K562 (cell line): ENCODE data around the gene RNU11. TPM values are rescaled to one million over a fixed set of nuclear protein-coding genes. Genes with fewer than 3 reads are reported as not detected.

Experiments used
- CBFB ChIP-seq: sonication (generic); formaldehyde crosslinking; IDR thresholded peaks from 2 replicates; pipeline ENCODE4 v1.4.0; 2020; ENCODE audit warnings: mild to moderate bottlenecking, missing genetic modification reagents
- HOXB6 ChIP-seq: fragments of 250-450 bp; sonication (Bioruptor Pico); IDR thresholded peaks from 2 replicates; pipeline ENCODE4 v1.5.1; 2022; ENCODE audit warnings: mild to moderate bottlenecking, borderline replicate concordance
- MGA ChIP-seq: fragments of 450-650 bp; IDR thresholded peaks from 2 replicates; pipeline ENCODE4 v1.6.1; 2016; ENCODE audit warnings: mild to moderate bottlenecking, moderate library complexity
- NR2C1 ChIP-seq, 2 experiments: fragments of 450-650 bp; IDR thresholded peaks; 2 replicates each; pipeline ENCODE4 v1.6.1; 2017; ENCODE audit warnings: mild to moderate bottlenecking in 2 of 2, antibody characterized with exemption in 1 of 2, inconsistent platforms in 1 of 2, missing compliant biosample characterization in 1 of 2, missing genetic modification characterization in 1 of 2
- PPARD ChIP-seq: fragments of 250-450 bp; sonication (Bioruptor Pico); IDR thresholded peaks from 2 replicates; pipeline ENCODE4 v1.8.0; 2022; ENCODE audit warnings: inconsistent platforms, mild to moderate bottlenecking, moderate library complexity
- PTRF ChIP-seq: fragments of 450-650 bp; IDR thresholded peaks from 2 replicates; pipeline ENCODE4 v1.6.1; 2016; ENCODE audit warnings: mild to moderate bottlenecking, missing genetic modification characterization, missing compliant biosample characterization
- SREBF2 ChIP-seq: sonication (generic); formaldehyde crosslinking; IDR thresholded peaks from 2 replicates; pipeline ENCODE4 v1.4.0; 2020; ENCODE audit warnings: mild to moderate bottlenecking, missing genetic modification reagents
- SRSF3 ChIP-seq: fragments of 200-400 bp; formaldehyde crosslinking; IDR thresholded peaks from 2 replicates; pipeline ENCODE4 v1.6.1; 2016; ENCODE audit warnings: mild to moderate bottlenecking, low read length, moderate library complexity; ENCODE audit not compliant: insufficient read depth
- ZNF232 ChIP-seq: sonication (generic); formaldehyde crosslinking; IDR thresholded peaks from 2 replicates; pipeline ENCODE4 v1.8.0; 2022; ENCODE audit warnings: mild to moderate bottlenecking, missing genetic modification reagents
- ZNF551 ChIP-seq: fragments of 250-450 bp; sonication (Bioruptor Pico); IDR thresholded peaks from 2 replicates; pipeline ENCODE4 v1.5.0; 2021; ENCODE audit warnings: mild to moderate bottlenecking, moderate library complexity
- polyA plus RNA-seq, 8 experiments: library from polyadenylated mRNA; depleted of rRNA in 4 of 8; stranded (reverse) in 5 of 8; unstranded in 3 of 8; fragments of >200 nt; fragmentation: Nextera tagmentation in 2 of 8; fragmentation: Illumina TruSeq in 1 of 8; extraction: Ambion mirVana in 2 of 8; extraction: Trizol in 1 of 8; gene quantifications; 2 replicates each; pipeline versions ENCODE4 v1.2.1 to v1.2.3, GENCODE V29; 2011 to 2014; ENCODE audit warnings: inconsistent platforms in 1 of 8, missing spikeins in 1 of 8
- total RNA-seq, 7 experiments: library from RNA; depleted of rRNA in 6 of 7; stranded (reverse); fragments of >200 nt in 6 of 7; fragmentation: Illumina TruSeq in 2 of 7; extraction: Trizol in 2 of 7; gene quantifications; 2 replicates each; pipeline versions ENCODE4 v1.2.1 to v1.2.3, GENCODE V29; 2011 to 2021; ENCODE audit warnings: low replicate concordance in 1 of 7
- TF ChIP-seq, protein P1 (sequence below): sonication (generic); formaldehyde crosslinking; IDR thresholded peaks from 2 replicates; pipeline ENCODE4 v1.8.1; 2023; ENCODE audit warnings: mild to moderate bottlenecking, missing genetic modification reagents

RNU11 gene
- total and polyA plus RNA-seq, 9 of the 15 experiments (the other 6 are each of a cell fraction or from before 2014, with no cell fraction given), result not detected

- peak; percentile 84 for TF ChIP-seq MGA
- TF ChIP-seq, protein P1, sequence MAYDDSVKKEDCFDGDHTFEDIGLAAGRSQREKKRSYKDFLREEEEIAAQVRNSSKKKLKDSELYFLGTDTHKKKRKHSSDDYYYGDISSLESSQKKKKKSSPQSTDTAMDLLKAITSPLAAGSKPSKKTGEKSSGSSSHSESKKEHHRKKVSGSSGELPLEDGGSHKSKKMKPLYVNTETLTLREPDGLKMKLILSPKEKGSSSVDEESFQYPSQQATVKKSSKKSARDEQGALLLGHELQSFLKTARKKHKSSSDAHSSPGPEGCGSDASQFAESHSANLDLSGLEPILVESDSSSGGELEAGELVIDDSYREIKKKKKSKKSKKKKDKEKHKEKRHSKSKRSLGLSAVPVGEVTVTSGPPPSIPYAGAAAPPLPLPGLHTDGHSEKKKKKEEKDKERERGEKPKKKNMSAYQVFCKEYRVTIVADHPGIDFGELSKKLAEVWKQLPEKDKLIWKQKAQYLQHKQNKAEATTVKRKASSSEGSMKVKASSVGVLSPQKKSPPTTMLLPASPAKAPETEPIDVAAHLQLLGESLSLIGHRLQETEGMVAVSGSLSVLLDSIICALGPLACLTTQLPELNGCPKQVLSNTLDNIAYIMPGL (CRISPR knock-in tag), result no peak; the same call in none of the 2 replicates
- peak; percentile 57 for TF ChIP-seq NR2C1 (IDR thresholded peaks at IDR 0.05)
- TF ChIP-seq NR2C1 (tag; IDR thresholded peaks at IDR 0.05), result peak; percentile 69
- 0 out of 2 replicates have a peak, but pooled peaks have one; percentile 4 for TF ChIP-seq ZNF232 (CRISPR knock-in tag)
- TF ChIP-seq PPARD (CRISPR knock-in tag), result no peak
- no peak for TF ChIP-seq SREBF2
- TF ChIP-seq CBFB, result peak; percentile 72; the same call in 1 of the 2 replicates
- TF ChIP-seq HOXB6 (CRISPR knock-in tag), result peak; percentile 86; the same call in 1 of the 2 replicates
- TF ChIP-seq ZNF551 (CRISPR knock-in tag), result no peak
- no peak for TF ChIP-seq SRSF3
- TF ChIP-seq PTRF (tag), result no peak
Observed at GRCh38 chr1:28642847-28643635, 5.4 kb upstream of the RNU11 start, which contains the start of gene TAF12 (continued).
